ENCODE measurements around the gene ABCC6. TPM values are rescaled to one million over a fixed set of nuclear protein-coding genes. Genes with fewer than 3 reads are reported as not detected.
"Not testable (repeated sequence)": the region's sequence is repeated elsewhere in the genome, so short reads cannot be mapped to it uniquely, and the experiment has no call there.

ABCC6 gene
- total RNA-seq, 2 experiments from 2014 or later = not detected

DNA sequence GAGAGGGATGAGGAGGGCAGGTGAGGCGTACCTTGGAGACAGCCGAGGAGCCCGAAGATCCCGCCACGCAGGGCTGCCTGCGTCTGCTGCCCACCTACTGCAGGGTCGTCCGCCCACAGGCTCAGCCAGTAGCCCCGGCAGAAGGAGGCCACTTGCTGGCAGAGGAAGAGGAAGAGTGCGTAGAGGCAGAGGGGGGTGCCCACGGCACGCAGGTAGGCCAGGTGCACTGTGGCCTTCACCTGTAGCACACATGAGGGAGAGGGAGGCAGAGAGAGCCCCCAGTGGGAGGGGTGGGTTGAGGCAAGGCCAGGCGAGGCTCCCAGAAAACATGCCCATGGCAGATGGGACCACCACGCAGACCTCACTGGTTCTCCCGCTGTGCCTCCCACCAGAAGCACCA is 53.7 kb downstream of the ABCC6 start:
- ATAC-seq (ENCODE audit: low read depth) (no peak), DNase-seq (no peak)
- no peaks in the 10 kb centered on the region for H3K9me3 Mint-ChIP-seq
- POLR2A ChIA-PET = no interaction called here
- no peak overlapping the region for H3K4me3 Mint-ChIP-seq
- H3K27ac Mint-ChIP-seq = no peak overlapping the region
- no peaks in the 10 kb centered on the region for H3K36me3 Mint-ChIP-seq
- no peaks in the 10 kb centered on the region for H3K4me1 Mint-ChIP-seq
- no peaks in the 10 kb centered on the region for H3K27me3 Mint-ChIP-seq

DNA sequence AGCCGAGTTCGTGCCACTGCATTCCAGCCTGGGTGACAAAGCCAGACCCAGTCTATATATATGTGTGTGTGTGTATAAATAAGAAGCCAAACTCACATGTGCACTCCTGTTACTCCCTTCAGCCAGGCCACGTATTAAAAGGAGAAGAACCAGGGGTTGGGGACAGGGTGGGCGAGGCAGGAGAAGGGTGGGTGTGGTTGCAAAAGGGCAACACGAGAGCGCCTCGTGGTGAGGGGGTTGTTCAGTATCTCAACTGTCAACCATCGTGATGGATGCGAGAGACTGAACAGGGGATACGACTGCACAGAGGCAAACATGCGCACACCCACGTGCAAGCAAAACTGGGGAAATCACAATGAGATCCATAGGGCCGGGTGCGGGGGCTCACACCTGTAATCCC is 54.9 kb downstream of the ABCC6 start:
- H3K4me1 Mint-ChIP-seq = no peaks in the 10 kb centered on the region
- ATAC-seq (ENCODE audit: low read depth) (no peak), DNase-seq (no peak)
- POLR2A ChIA-PET = no interaction called here
- H3K27me3 Mint-ChIP-seq = no peaks in the 10 kb centered on the region
- H3K27ac Mint-ChIP-seq = no peak overlapping the region
- no peaks in the 10 kb centered on the region for H3K36me3 Mint-ChIP-seq
- H3K4me3 Mint-ChIP-seq = no peak overlapping the region
- no peaks in the 10 kb centered on the region for H3K9me3 Mint-ChIP-seq

DNA sequence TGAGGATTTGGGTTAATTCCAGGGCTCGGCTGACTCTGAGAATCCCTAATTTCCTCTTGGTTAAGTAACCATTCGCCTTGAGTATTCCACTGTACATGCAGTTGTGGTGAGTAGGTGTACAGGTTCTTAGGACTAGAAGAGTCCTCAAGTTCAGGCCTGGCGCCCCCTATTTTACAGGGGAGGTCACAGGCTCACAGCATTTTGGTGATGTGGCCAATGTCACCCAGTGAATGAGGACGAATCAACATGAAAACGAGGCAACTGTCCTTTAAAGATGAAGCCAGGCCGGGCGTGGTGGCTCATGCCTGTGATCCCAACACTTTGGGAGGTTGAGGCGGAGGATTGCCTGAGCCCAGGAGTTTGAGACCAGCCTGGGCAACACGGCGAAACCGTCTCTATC is 55.4 kb downstream of the ABCC6 start:
- no peak overlapping the region for H3K27ac Mint-ChIP-seq
- POLR2A ChIA-PET = no interaction called here
- H3K4me1 Mint-ChIP-seq = no peaks in the 10 kb centered on the region
- no peaks in the 10 kb centered on the region for H3K9me3 Mint-ChIP-seq
- H3K4me3 Mint-ChIP-seq = no peak overlapping the region
- ATAC-seq (ENCODE audit: low read depth) (no peak), DNase-seq (no peak)
- H3K27me3 Mint-ChIP-seq = no peaks in the 10 kb centered on the region
- H3K36me3 Mint-ChIP-seq = no peaks in the 10 kb centered on the region

DNA sequence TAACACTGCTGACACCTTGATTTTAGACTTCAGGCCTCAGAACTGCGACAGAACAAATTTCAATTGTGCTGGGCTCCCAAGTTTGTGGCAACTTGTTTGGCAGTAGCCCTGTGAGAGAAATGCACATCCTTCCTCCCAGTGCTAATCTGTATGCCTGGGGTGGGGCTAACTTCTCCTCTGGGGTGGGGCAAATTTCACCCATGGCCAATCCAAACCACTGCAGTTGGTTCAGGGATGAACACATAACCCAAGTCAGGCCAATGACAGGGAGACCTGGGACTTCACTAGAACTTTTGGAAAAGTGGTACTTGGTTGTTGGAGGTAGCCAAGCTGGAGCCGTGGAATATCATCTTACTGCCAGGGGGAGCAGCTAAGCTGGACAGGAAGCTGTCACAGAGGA is 56.3 kb downstream of the ABCC6 start:
- H3K27me3 Mint-ChIP-seq = no peaks in the 10 kb centered on the region

DNA sequence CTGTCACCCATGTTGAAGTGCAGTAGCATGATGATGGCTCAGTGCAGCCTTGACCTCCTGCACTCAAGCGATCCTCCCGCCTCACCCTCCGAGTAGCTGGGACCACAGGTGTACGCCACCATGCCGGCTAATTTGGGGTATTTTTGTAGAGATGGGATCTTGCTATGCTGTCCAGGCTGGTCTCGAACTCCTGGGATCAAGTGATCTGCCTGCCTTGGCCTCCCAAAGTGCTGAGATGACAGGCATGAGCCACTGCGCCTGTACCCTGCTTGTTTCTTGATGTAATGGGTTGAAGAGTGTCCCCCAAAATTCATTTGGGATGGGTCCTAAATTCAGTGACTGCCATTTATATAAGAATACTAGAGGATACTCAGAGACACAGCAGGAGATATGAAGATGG is 57.2 kb downstream of the ABCC6 start:
- DNase-seq (no peak), ATAC-seq (ENCODE audit: low read depth) (no peak)
- Mint-ChIP-seq H3K4me1 (no peaks in the 10 kb centered on the region), H3K27me3 (no peaks in the 10 kb centered on the region), H3K9me3 (peaks cover 3% of the 10 kb centered on the region), H3K4me3 (no peak overlapping the region), H3K36me3 (no peaks in the 10 kb centered on the region), H3K27ac (no peak overlapping the region)
- POLR2A ChIA-PET = no interaction called here

More for the DNA sequence above, 56.3 kb downstream of the ABCC6 start:
- ATAC-seq (ENCODE audit: low read depth) (no peak), DNase-seq (no peak)
- H3K27ac Mint-ChIP-seq = no peak overlapping the region
- H3K4me3 Mint-ChIP-seq = no peak overlapping the region
- H3K9me3 Mint-ChIP-seq = no peaks in the 10 kb centered on the region
- H3K4me1 Mint-ChIP-seq = no peaks in the 10 kb centered on the region
- POLR2A ChIA-PET = no interaction called here
- no peaks in the 10 kb centered on the region for H3K36me3 Mint-ChIP-seq

DNA sequence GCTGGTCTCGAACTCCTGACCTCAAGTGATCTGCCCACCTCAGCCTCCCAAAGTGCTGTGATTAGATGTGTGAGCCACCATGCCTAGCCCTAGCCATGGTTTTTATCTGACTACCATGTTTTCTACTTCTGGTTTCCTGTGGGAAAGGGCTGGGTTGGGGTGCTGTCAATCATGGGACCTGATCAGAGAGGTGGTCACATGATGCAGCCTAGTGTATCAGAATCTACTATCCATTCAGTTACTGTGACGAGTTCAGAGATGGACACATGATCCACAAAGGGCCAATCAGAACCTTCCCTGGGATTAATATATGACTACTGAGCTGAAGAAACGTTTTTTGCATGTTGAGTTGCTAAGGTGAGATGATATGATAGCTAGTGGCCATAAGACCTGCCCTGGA is 59.1 kb downstream of the ABCC6 start:
- ATAC-seq (ENCODE audit: low read depth) = no peak
- no peaks in the 10 kb centered on the region for H3K36me3 Mint-ChIP-seq
- H3K4me1 Mint-ChIP-seq = no peaks in the 10 kb centered on the region
- no peak for DNase-seq
- H3K4me3 Mint-ChIP-seq = no peak overlapping the region
- peaks cover 7% of the 10 kb centered on the region for H3K9me3 Mint-ChIP-seq
- H3K27ac Mint-ChIP-seq = no peak overlapping the region
- POLR2A ChIA-PET = no interaction called here
- no peaks in the 10 kb centered on the region for H3K27me3 Mint-ChIP-seq

DNA sequence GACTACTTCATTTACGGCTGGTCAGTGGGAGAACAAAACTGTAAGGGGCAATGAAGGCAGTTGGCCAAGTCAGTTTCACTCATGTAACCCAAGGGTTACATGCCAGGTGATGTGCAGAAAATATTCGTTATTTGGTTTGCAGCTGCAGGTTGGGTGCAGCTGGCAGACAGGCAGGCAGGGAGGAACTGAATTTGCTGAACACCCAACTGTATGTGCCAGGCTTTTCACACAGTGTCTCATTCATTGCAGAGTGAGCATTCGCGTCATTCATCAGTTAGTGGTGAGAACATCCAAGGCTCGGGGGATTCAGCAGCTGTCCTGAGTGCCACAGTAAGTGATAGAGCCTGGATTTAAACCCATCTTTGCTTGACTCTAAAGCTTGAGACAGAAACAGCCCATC is 59.7 kb downstream of the ABCC6 start:
- H3K9me3 Mint-ChIP-seq = peaks cover 10% of the 10 kb centered on the region
- POLR2A ChIA-PET = no interaction called here
- no peaks in the 10 kb centered on the region for H3K27me3 Mint-ChIP-seq
- no peak overlapping the region for H3K27ac Mint-ChIP-seq
- DNase-seq = no peak
- no peaks in the 10 kb centered on the region for H3K36me3 Mint-ChIP-seq
- no peak for ATAC-seq (ENCODE audit: low read depth)
- no peak overlapping the region for H3K4me3 Mint-ChIP-seq
- no peaks in the 10 kb centered on the region for H3K4me1 Mint-ChIP-seq

DNA sequence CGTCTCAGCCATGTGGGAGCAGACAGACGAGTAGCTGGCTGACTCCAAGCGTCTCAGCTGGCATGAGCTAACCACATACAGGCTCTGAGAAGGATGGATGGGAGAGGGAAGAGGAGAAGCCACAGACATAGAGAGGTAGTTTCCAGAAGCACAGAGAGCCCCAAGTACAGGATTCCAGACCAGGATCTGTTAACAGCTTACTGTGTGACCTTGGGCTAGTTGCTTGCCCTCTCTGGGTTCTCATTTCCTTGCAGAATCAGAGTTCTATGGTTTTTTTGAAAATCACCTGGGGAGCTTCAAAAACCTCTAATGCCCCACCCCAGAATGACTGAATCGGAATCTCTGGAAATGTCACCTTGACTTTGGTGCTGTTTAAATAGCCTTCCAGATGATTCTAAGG is 60.2 kb downstream of the ABCC6 start:
- Mint-ChIP-seq H3K27ac (no peak overlapping the region), H3K27me3 (no peaks in the 10 kb centered on the region), H3K9me3 (peaks cover 14% of the 10 kb centered on the region), H3K4me3 (no peak overlapping the region), H3K36me3 (no peaks in the 10 kb centered on the region), H3K4me1 (no peaks in the 10 kb centered on the region)
- ATAC-seq (ENCODE audit: low read depth) (no peak), DNase-seq (no peak)
- POLR2A ChIA-PET = no interaction called here

DNA sequence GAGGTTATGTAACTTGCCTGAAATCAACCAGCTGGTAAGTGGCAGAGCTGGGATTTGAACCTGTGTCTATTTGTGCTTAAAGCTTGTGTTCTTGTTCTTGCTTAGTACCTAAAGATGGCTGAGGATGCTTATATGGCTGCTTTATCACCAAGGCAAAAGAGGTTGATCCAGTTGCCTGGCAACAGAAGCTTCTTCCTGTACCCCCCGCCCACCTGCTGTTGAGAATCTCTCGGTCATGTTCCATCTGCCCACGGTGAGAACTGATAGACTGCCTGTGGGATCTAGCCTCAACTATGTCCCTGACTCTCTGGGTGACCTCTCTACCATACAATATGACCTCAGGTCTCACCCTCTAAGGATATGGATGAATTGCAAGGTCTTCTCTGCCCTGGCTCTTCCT is 60.7 kb downstream of the ABCC6 start:
- POLR2A ChIA-PET = no interaction called here

DNA sequence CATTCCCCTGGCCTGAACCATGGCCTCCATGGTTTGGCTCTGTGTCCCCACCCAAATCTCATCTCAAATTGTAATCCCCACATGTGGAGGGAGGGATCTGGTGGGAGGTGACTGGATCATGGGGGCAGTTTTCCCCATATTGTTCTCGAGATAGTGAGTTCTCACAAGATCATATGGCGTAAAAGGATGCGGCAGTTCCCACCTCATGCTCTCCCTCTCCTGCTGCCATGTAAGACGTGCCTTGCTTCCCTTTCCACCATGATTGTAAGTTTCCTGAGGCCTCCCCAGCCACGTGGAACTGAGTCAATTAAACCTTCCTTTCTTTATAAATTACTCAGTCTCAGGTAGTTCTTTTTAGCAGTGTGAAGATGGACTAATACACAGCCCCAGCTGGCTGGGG is 61.5 kb downstream of the ABCC6 start:
- not testable (repeated sequence) for H3K27ac Mint-ChIP-seq, H3K4me1 Mint-ChIP-seq

More for the DNA sequence above, 60.7 kb downstream of the ABCC6 start:
- DNase-seq (no peak), ATAC-seq (ENCODE audit: low read depth) (no peak)
- no peaks in the 10 kb centered on the region for H3K27me3 Mint-ChIP-seq
- no peak overlapping the region for H3K27ac Mint-ChIP-seq
- no peaks in the 10 kb centered on the region for H3K36me3 Mint-ChIP-seq
- no peaks in the 10 kb centered on the region for H3K4me1 Mint-ChIP-seq
- H3K9me3 Mint-ChIP-seq = peaks cover 15% of the 10 kb centered on the region
- H3K4me3 Mint-ChIP-seq = no peak overlapping the region

DNA sequence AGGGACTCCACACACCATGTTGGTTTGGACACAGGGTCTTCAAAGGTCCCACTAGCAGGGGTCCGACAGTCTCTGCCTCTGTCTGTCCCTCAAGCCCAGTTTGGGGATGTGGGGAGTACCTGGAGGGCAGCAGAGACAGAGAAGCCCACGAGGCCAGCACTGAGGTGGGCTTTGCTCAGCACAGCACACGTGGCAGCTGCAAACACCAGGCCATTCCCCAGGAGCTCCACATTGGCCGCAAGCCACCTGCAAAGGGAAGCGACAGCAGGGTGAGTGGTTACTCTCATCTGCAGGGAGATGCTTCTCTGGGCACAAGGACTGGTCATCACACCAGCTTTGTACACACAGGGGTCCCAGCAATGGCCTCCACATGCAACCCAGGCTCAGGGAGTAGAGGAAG is 62.0 kb downstream of the ABCC6 start:
- H3K4me3 Mint-ChIP-seq = no peak overlapping the region
- no peaks in the 10 kb centered on the region for H3K27me3 Mint-ChIP-seq
- no peaks in the 10 kb centered on the region for H3K4me1 Mint-ChIP-seq
- DNase-seq = no peak
- peaks cover 17% of the 10 kb centered on the region for H3K9me3 Mint-ChIP-seq
- H3K36me3 Mint-ChIP-seq = peaks cover 2% of the 10 kb centered on the region
- ATAC-seq (ENCODE audit: low read depth) = no peak
- no peak overlapping the region for H3K27ac Mint-ChIP-seq
- POLR2A ChIA-PET = no interaction called here

More for the DNA sequence above, 61.5 kb downstream of the ABCC6 start:
- H3K4me3 Mint-ChIP-seq; H3K36me3 Mint-ChIP-seq; POLR2A ChIA-PET; DNase-seq; ATAC-seq (ENCODE audit: low read depth); H3K27me3 Mint-ChIP-seq: not testable (repeated sequence)
- H3K9me3 Mint-ChIP-seq = peaks cover 17% of the 10 kb centered on the region

DNA sequence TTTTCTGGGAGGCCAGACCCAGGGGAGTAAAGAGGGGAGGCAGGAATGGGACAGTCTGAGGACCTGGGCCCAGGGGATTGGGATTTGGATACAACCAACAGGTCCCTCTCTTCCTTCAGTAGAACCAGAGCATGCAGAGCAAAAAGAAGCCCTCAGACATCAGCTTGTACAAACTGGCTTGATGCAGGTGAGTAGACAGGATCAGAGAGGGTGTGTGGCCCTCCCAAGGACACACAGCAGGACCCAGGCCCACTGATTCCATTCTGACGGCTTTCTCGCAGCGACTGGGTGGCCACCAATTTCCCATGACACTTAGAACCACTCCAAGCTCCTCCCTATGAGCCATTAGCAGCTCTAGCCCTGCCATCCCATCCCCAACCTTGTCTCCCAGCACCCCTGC is 63.6 kb downstream of the ABCC6 start:
- Mint-ChIP-seq H3K27ac (no peak overlapping the region), H3K27me3 (no peaks in the 10 kb centered on the region), H3K4me3 (no peak overlapping the region), H3K9me3 (peaks cover 17% of the 10 kb centered on the region), H3K4me1 (no peaks in the 10 kb centered on the region), H3K36me3 (peaks cover 2% of the 10 kb centered on the region)
- no peak for ATAC-seq (ENCODE audit: low read depth)
- POLR2A ChIA-PET = no interaction called here
- no peak for DNase-seq

DNA sequence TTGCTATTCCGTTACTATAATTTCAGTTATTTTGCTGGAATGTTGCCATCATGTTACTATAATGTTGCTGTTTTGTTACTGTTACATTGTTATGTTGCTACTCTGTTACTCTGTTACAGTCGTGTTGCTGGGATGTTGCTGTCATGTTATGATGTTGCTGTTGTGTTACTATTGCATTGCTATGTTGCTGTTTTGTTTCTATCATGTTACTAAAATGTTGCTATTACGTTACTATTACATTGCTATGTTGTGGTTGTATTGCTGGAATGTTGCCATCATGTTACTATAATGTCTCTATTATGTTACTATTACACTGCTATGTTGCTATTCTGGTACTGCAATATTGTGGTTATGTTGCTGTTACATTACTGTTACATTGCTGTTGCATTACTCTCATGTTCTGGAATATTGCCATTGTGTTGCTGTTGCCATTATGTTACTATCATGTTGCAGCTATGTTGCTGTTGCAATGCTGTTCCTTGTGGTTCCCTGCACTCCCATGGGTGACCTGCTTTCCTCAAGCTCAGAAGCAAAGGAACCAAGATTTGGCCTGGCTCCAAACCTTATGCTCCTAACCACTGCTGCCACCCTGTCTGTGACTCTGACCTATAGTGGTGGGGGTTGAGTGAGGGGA is 64.4 kb downstream of the ABCC6 start:
- POLR2A ChIA-PET = no interaction called here
- Mint-ChIP-seq H3K9me3 (peaks cover 17% of the 10 kb centered on the region), H3K4me3 (no peak overlapping the region), H3K27ac (no peak overlapping the region), H3K4me1 (no peaks in the 10 kb centered on the region), H3K36me3 (peaks cover 2% of the 10 kb centered on the region), H3K27me3 (no peaks in the 10 kb centered on the region)
- no peak for ATAC-seq (ENCODE audit: low read depth)
- no peak for DNase-seq

DNA sequence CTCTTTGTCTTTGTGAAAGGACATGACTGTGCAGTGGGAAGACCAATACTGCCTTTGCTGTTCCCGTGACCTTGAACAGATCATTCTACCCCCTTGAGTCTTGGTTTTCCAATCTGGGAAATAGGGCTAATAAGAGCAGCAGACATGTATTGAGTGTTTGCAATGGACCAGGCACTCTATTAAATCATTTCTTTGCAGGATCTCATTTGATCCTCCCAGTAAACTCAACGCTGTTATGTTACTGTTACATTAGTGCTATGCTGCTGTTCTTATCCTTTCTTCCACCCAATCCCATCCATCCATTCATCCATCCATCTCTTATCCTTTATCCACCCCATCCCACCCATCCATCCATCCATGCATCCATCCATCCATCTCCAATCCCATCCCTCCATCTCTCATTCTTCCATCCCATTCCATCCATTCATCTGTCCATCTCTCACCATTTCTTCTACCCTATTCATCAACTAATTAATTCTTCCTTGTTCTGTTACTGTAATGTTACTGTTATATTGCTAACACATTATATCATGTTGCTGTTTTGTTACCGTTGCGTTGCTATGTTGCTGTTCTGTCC is 65.1 kb downstream of the ABCC6 start:
- no peaks in the 10 kb centered on the region for H3K27me3 Mint-ChIP-seq
- peaks cover 2% of the 10 kb centered on the region for H3K36me3 Mint-ChIP-seq
- peaks cover 17% of the 10 kb centered on the region for H3K9me3 Mint-ChIP-seq
- H3K27ac Mint-ChIP-seq = no peak overlapping the region
- H3K4me3 Mint-ChIP-seq = no peak overlapping the region
- no peaks in the 10 kb centered on the region for H3K4me1 Mint-ChIP-seq
- POLR2A ChIA-PET = interaction anchor here (0.6 kb wide), 1 partner anchor 504 kb away, joined by 3 read pairs; no protein-coding TSS in a partner anchor
- DNase-seq (no peak), ATAC-seq (ENCODE audit: low read depth) (no peak)

Measured in activated naive CD8-positive, alpha-beta T cell treated with anti-CD3 and anti-CD28 coated beads, Interleukin-2, amount 10 ng/mL, durations not matched to agents 7 days and 5 days (primary cell).